ENCODE data around the gene ENPEP. TPM values are rescaled to one million over a fixed set of nuclear protein-coding genes. Genes with fewer than 3 reads are reported as not detected.

Gene ENPEP
- total and polyA plus RNA-seq, 2 of the 13 experiments (the other 11 are each of a cell fraction or from before 2014, with no cell fraction given): not detected

DNA sequence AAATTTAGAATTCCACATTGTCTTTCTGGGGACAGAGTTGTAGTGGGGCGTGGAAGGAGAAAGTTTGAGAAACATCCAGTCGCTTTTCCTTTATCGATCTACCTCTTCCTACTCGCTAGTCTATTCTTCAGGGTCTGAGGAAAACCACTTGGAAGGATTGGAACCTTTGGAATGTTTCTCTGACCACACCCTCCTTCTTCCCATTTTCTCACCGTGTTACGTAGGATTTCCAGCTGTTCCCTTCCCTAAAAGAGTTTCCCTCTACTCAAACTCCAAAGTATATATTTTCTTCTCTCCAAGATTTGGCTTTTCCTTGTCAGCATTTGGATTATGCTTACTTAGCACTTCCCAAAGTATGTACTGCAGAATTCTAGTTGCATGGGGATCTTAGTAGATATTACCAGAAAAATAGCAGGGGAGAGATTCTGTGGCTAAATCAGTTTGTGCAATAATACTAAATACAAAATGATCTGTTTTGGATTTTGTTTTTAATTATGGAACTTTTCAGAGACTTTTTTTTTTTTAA, 4.9 kb downstream of the ENPEP start:
- H3K27me3 ChIP-seq (ENCODE audit: control insufficient read depth in 1 of 2, insufficient read depth in 2 of 2, low read length in 2 of 2): peaks cover 0 to 17% of the 10 kb centered on the region in 2 experiments; a peak in 2 of 5 replicates
- no peak for ATAC-seq
- BruUV-seq (replicated peaks): no TSS peak
- 79% methylated on average over 6 of the region's 6 CpGs for WGBS (ENCODE audit: low lambda C conversion rate)
- H3K27ac ChIP-seq (ENCODE audit: extremely low read length, insufficient read depth, low read length): no peak overlapping the region
- H4K20me1 ChIP-seq (ENCODE audit: insufficient read depth, low read length): no peaks in the 10 kb centered on the region
- H3K79me2 ChIP-seq (ENCODE audit: insufficient read depth, low read length): no peaks in the 10 kb centered on the region
- H3K4me2 ChIP-seq (ENCODE audit: low read depth, low read length): no peak overlapping the region
- H3K9me3 ChIP-seq (ENCODE audit: low read length): no peaks in the 10 kb centered on the region
- no peak for FAIRE-seq
- ChIA-PET POLR2A (no interaction called here), CTCF (ENCODE audit: low intra/inter-chr PET ratio, low total read pairs) (no interaction called here)
- peaks cover 5% of the 10 kb centered on the region; the same call in 1 of the 2 replicates for H3K4me1 ChIP-seq (ENCODE audit: insufficient read depth, low read length)
- TF ChIP-seq ZNF510 (CRISPR knock-in tag; IDR thresholded peaks at IDR 0.05; ENCODE audit: low read depth): no peak
- TF ChIP-seq SMYD3 (CRISPR knock-in tag; IDR thresholded peaks at IDR 0.05): no peak
- TF ChIP-seq MAFF (IDR thresholded peaks at IDR 0.05; ENCODE audit: low read depth, low read length): peak; percentile 74
- peak; percentile 64 to 82 for TF ChIP-seq MAFK (conservative IDR thresholded peaks at IDR 0.05 in 1 of 2, IDR thresholded peaks at IDR 0.05 in 1 of 2; ENCODE audit: low read length in 2 of 2)
- H3K36me3 ChIP-seq (replicated peaks in 1 of 2; ENCODE audit: control insufficient read depth in 1 of 2, insufficient read depth in 2 of 2, low read length in 2 of 2): no peaks in the 10 kb centered on the region
- H3K4me3 ChIP-seq (replicated peaks in 1 of 3; ENCODE audit: insufficient read depth in 1 of 3, low read depth in 2 of 3, low read length in 3 of 3): no peak overlapping the region
- H3K9ac ChIP-seq (ENCODE audit: insufficient read depth, low read depth, low read length): no peak overlapping the region
- intact Hi-C loops (cut with micrococcal nuclease; ENCODE audit: unreplicated experiment) (no loop called here), in situ Hi-C loops (cut with HindIII; ENCODE audit: extremely low pct_ligation_motif_present, low pct_unique_long_range_greater_than_20kb) (no loop called here)
- H2AFZ ChIP-seq (ENCODE audit: low read length): no peak overlapping the region
- DNase-seq (ENCODE audit: low spot score): no peak

DNA sequence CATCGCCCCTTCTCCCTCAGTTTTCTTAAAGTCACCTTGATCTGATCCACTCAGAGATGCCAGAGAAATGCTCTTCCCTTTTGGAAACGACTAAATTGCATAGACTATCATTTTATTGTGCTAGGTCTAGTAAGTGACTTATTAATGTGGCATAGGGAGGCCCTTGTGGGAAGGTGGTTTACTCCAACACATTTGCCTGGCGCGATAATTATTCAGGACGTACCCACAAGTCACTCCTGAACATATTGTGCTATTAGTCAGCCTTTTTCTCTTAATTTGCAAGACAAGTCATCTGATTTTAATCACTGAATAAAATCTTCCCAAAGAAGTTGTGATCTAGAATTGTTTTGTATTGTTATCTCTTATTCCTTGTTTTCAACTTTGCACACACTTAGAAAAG, 7.6 kb downstream of the ENPEP start:
- no peaks in the 10 kb centered on the region for H4K20me1 ChIP-seq (ENCODE audit: insufficient read depth, low read length)
- H3K9ac ChIP-seq (ENCODE audit: insufficient read depth, low read depth, low read length): no peak overlapping the region
- ATAC-seq (no peak), FAIRE-seq (no peak), DNase-seq (ENCODE audit: low spot score) (no peak)
- WGBS (ENCODE audit: low lambda C conversion rate): 57% methylated on average over 5 of the region's 5 CpGs
- no peak overlapping the region for H3K27ac ChIP-seq (ENCODE audit: extremely low read length, insufficient read depth, low read length)
- no peak overlapping the region for H2AFZ ChIP-seq (ENCODE audit: low read length)
- no peaks in the 10 kb centered on the region for H3K27me3 ChIP-seq (ENCODE audit: control insufficient read depth in 1 of 2, insufficient read depth in 2 of 2, low read length in 2 of 2)
- ChIA-PET POLR2A (no interaction called here), CTCF (ENCODE audit: low intra/inter-chr PET ratio, low total read pairs) (no interaction called here)
- peaks cover 24% of the 10 kb centered on the region for H3K4me1 ChIP-seq (ENCODE audit: insufficient read depth, low read length)
- intact Hi-C loops (cut with micrococcal nuclease; ENCODE audit: unreplicated experiment): no loop called here
- in situ Hi-C loops (cut with HindIII; ENCODE audit: extremely low pct_ligation_motif_present, low pct_unique_long_range_greater_than_20kb): no loop called here
- H3K4me3 ChIP-seq (replicated peaks in 1 of 3; ENCODE audit: insufficient read depth in 1 of 3, low read depth in 2 of 3, low read length in 3 of 3): no peak overlapping the region
- no TSS peak for BruUV-seq (replicated peaks)
- H3K36me3 ChIP-seq (replicated peaks in 1 of 2; ENCODE audit: control insufficient read depth in 1 of 2, insufficient read depth in 2 of 2, low read length in 2 of 2): no peaks in the 10 kb centered on the region
- no peaks in the 10 kb centered on the region for H3K79me2 ChIP-seq (ENCODE audit: insufficient read depth, low read length)
- H3K4me2 ChIP-seq (ENCODE audit: low read depth, low read length): no peak overlapping the region
- no peaks in the 10 kb centered on the region for H3K9me3 ChIP-seq (ENCODE audit: low read length)
- TF ChIP-seq MXI1 (IDR thresholded peaks at IDR 0.05; ENCODE audit: borderline replicate concordance, low read depth, low read length): no peak
- TF ChIP-seq, protein P1, sequence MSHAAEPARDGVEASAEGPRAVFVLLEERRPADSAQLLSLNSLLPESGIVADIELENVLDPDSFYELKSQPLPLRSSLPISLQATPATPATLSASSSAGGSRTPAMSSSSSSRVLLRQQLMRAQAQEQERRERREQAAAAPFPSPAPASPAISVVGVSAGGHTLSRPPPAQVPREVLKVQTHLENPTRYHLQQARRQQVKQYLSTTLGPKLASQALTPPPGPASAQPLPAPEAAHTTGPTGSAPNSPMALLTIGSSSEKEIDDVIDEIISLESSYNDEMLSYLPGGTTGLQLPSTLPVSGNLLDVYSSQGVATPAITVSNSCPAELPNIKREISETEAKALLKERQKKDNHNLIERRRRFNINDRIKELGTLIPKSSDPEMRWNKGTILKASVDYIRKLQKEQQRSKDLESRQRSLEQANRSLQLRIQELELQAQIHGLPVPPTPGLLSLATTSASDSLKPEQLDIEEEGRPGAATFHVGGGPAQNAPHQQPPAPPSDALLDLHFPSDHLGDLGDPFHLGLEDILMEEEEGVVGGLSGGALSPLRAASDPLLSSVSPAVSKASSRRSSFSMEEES (CRISPR knock-in tag; IDR thresholded peaks at IDR 0.05): no peak
- no peak for TF ChIP-seq SP1 (IDR thresholded peaks at IDR 0.05)
- no peak for TF ChIP-seq SP1 (CRISPR knock-in tag; IDR thresholded peaks at IDR 0.05)
- TF ChIP-seq SKI (IDR thresholded peaks at IDR 0.05; ENCODE audit: partially characterized antibody): no peak
- no peak for TF ChIP-seq BORCS8-MEF2B (CRISPR knock-in tag; IDR thresholded peaks at IDR 0.05)
- TF ChIP-seq, protein P2, sequence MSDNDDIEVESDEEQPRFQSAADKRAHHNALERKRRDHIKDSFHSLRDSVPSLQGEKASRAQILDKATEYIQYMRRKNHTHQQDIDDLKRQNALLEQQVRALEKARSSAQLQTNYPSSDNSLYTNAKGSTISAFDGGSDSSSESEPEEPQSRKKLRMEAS (IDR thresholded peaks at IDR 0.05): no peak
- TF ChIP-seq CENPX (CRISPR knock-in tag; IDR thresholded peaks at IDR 0.05): no peak
- TF ChIP-seq, protein P3, sequence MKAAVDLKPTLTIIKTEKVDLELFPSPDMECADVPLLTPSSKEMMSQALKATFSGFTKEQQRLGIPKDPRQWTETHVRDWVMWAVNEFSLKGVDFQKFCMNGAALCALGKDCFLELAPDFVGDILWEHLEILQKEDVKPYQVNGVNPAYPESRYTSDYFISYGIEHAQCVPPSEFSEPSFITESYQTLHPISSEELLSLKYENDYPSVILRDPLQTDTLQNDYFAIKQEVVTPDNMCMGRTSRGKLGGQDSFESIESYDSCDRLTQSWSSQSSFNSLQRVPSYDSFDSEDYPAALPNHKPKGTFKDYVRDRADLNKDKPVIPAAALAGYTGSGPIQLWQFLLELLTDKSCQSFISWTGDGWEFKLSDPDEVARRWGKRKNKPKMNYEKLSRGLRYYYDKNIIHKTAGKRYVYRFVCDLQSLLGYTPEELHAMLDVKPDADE (CRISPR knock-in tag; IDR thresholded peaks at IDR 0.05): no peak
- TF ChIP-seq RFX3 (CRISPR knock-in tag; IDR thresholded peaks at IDR 0.05): no peak
- TF ChIP-seq SIN3A (IDR thresholded peaks at IDR 0.05; ENCODE audit: borderline replicate concordance, low read depth, low read length): no peak
- TF ChIP-seq ZNF761 (CRISPR knock-in tag; conservative IDR thresholded peaks at IDR 0.05): no peak
- no peak for TF ChIP-seq KAT8 (CRISPR knock-in tag; IDR thresholded peaks at IDR 0.05)
- TF ChIP-seq ZNF451 (CRISPR knock-in tag; IDR thresholded peaks at IDR 0.05): no peak
- no peak for TF ChIP-seq ETV6 (CRISPR knock-in tag; conservative IDR thresholded peaks at IDR 0.05)
- TF ChIP-seq ZNF703 (CRISPR knock-in tag; IDR thresholded peaks at IDR 0.05; ENCODE audit: borderline replicate concordance): no peak

Data from HepG2 (cell line).